Endothelial cell of umbilical vein (primary cell): ENCODE measurements around the gene PCDHGA1.

ENCODE experiments used
- EZH2 ChIP-seq: IDR thresholded peaks from 2 replicates; pipeline ENCODE4 v1.6.1; 2012; ENCODE audit warnings: borderline replicate concordance, low read depth, mild to moderate bottlenecking, moderate library complexity, low read length, inconsistent platforms; ENCODE audit not compliant: severe bottlenecking
- FOS ChIP-seq: IDR thresholded peaks from 2 replicates; pipeline ENCODE4 v1.6.1; 2011; ENCODE audit warnings: mild to moderate bottlenecking, low read length, moderate library complexity, borderline replicate concordance; ENCODE audit not compliant: insufficient read depth
- GATA2 ChIP-seq: IDR thresholded peaks from 2 replicates; pipeline ENCODE4 v1.7.0; 2011; ENCODE audit warnings: low read depth, mild to moderate bottlenecking, moderate library complexity, mixed read lengths, low read length; ENCODE audit not compliant: insufficient read length, insufficient read depth
- JUN ChIP-seq: IDR thresholded peaks from 2 replicates; pipeline ENCODE4 v1.6.1; 2011; ENCODE audit warnings: borderline replicate concordance, low read depth; ENCODE audit not compliant: insufficient read length, insufficient read depth
- MAX ChIP-seq: IDR thresholded peaks from 2 replicates; pipeline ENCODE4 v1.6.1; 2011; ENCODE audit not compliant: insufficient read depth, insufficient read length
- MYC ChIP-seq: IDR thresholded peaks from one replicate; pipeline ENCODE4 v1.6.1; 2011; ENCODE audit warnings: mild to moderate bottlenecking, low read depth, low read length
- POLR2A ChIP-seq: IDR thresholded peaks from 2 replicates; pipeline ENCODE4 v1.6.1; 2012; ENCODE audit warnings: low read depth, mild to moderate bottlenecking, control low read depth, low read length
- POLR2AphosphoS5 ChIP-seq: IDR thresholded peaks from 2 replicates; pipeline ENCODE4 v1.6.1; 2012; ENCODE audit warnings: low read depth, mild to moderate bottlenecking, control low read depth, low read length, moderate library complexity; ENCODE audit not compliant: insufficient read depth
- TF ChIP-seq, protein P1 (sequence below), 2 donors: IDR thresholded peaks; 1 replicate in 1 of 2; 2 replicates in 1 of 2; pipeline ENCODE4 v1.5.1; 2011; ENCODE audit warnings: low read length in 2 of 2, mild to moderate bottlenecking in 2 of 2, moderate library complexity in 2 of 2, control low read depth in 1 of 2, inconsistent platforms in 1 of 2, low read depth in 1 of 2; ENCODE audit not compliant: insufficient read depth in 1 of 2; ENCODE audit errors: extremely low read depth in 1 of 2

GRCh38 chr5:141518618-141519015 lies 188.3 kb downstream of the PCDHGA1 start:
- TF ChIP-seq, protein P1, sequence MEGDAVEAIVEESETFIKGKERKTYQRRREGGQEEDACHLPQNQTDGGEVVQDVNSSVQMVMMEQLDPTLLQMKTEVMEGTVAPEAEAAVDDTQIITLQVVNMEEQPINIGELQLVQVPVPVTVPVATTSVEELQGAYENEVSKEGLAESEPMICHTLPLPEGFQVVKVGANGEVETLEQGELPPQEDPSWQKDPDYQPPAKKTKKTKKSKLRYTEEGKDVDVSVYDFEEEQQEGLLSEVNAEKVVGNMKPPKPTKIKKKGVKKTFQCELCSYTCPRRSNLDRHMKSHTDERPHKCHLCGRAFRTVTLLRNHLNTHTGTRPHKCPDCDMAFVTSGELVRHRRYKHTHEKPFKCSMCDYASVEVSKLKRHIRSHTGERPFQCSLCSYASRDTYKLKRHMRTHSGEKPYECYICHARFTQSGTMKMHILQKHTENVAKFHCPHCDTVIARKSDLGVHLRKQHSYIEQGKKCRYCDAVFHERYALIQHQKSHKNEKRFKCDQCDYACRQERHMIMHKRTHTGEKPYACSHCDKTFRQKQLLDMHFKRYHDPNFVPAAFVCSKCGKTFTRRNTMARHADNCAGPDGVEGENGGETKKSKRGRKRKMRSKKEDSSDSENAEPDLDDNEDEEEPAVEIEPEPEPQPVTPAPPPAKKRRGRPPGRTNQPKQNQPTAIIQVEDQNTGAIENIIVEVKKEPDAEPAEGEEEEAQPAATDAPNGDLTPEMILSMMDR (IDR thresholded peaks at IDR 0.05; ENCODE audit: extremely low read depth in 1 of 2, insufficient read depth in 1 of 2, low read depth in 1 of 2, low read length in 2 of 2): no peak
- TF ChIP-seq POLR2A (no peak), JUN (no peak), POLR2AphosphoS5 (no peak), MAX (no peak), EZH2 (no peak), FOS (no peak), MYC (no peak), GATA2 (no peak)
